Heart right ventricle (tissue), 16 donors: ENCODE results near the gene ADCY7. TPM values are rescaled to one million over a fixed set of nuclear protein-coding genes. Genes with fewer than 3 reads are reported as not detected.

Source experiments
- ATAC-seq, 8 donors: fragments of 200-7000 bp; cut with Tn5 transposase; one replicate each; pipeline ENCODE4 v1.9.1; 2020; ENCODE audit warnings: mild to moderate bottlenecking in 8 of 8, moderate library complexity in 8 of 8, moderate number of reproducible peaks in 1 of 8
- DNase-seq, 2 donors: peaks; one replicate each; pipeline ENCODE4 v3.0.0-alpha.2; 2020
- H3K27ac ChIP-seq, 10 donors: fragments of 200-600 bp; sonication (generic) in 2 of 10; one replicate each; pipeline versions ENCODE4 v1.5.0 to v1.8.0; 2020 to 2022; ENCODE audit warnings: mild to moderate bottlenecking in 3 of 10
- H3K27me3 ChIP-seq, 7 donors: fragments of 200-600 bp; one replicate each; pipeline ENCODE4 v1.8.0; 2021 to 2022; ENCODE audit warnings: mild to moderate bottlenecking in 2 of 7
- H3K36me3 ChIP-seq, 9 donors: fragments of 200-600 bp; sonication (generic) in 1 of 9; one replicate each; pipeline versions ENCODE4 v1.5.0 to v1.8.0; 2020 to 2022; ENCODE audit warnings: mild to moderate bottlenecking in 2 of 9
- H3K4me1 ChIP-seq, 9 donors: fragments of 200-600 bp; sonication (generic) in 1 of 9; one replicate each; pipeline versions ENCODE4 v1.5.0 to v1.8.0; 2020 to 2022; ENCODE audit warnings: mild to moderate bottlenecking in 4 of 9
- H3K4me3 ChIP-seq, 10 donors: fragments of 200-600 bp; sonication (generic) in 2 of 10; one replicate each; pipeline versions ENCODE4 v1.5.0 to v1.8.0; 2020 to 2022; ENCODE audit warnings: mild to moderate bottlenecking in 7 of 10, moderate library complexity in 2 of 10
- H3K9me3 ChIP-seq, 11 donors: fragments of 200-600 bp in 10 of 11; sonication (generic) in 2 of 11; one replicate each; pipeline versions ENCODE4 v1.5.0 to v1.8.0; 2013 to 2022; ENCODE audit warnings: mild to moderate bottlenecking in 2 of 11, control low read depth in 1 of 11, moderate library complexity in 1 of 11
- WGBS, 2 donors: extraction: QIAGEN DNeasy Blood & Tissue Kit; methylation state at CpG; one replicate each; pipeline ENCODE4 v1.1.7; 2013; ENCODE audit warnings: inconsistent platforms in 1 of 2; 5-methylcytosine and 5-hydroxymethylcytosine counted together
- intact Hi-C, 10 donors: fragments of 100-400 bp; cut with DNase I; formaldehyde crosslinking; loops; one replicate each; pipeline versions ENCODE4 v1.11.1 to v1.14.2; 2022
- polyA plus RNA-seq, 2 donors: library from polyadenylated mRNA; stranded (reverse); fragments of 200-250 nt; gene quantifications; one replicate each; pipeline ENCODE4 v1.2.3, GENCODE V29; 2013
- total RNA-seq, 10 donors: library from RNA; stranded (reverse); fragmentation: NEBNext Ultra II Directional in 3 of 10; extraction: Animal tissue kit (Norgen Biotek cat#: 25700) in 3 of 10; gene quantifications; one replicate each; pipeline versions ENCODE4 v1.2.1 to v1.2.4, GENCODE V29; 2021 to 2023
- TF ChIP-seq, protein P1 (sequence below), 9 donors: fragments of 200-600 bp; sonication (generic) in 2 of 9; IDR thresholded peaks; one replicate each; pipeline versions ENCODE4 v1.5.0 to v1.8.0; 2021 to 2022; ENCODE audit warnings: antibody characterized with exemption in 9 of 9, mild to moderate bottlenecking in 5 of 9, moderate library complexity in 1 of 9
- donor health status: Arrhythmogenic right ventricular cardiomyopathy.
- donor health status: ischemic (EF 13 %, LVEDD 7.1; RV severe dilation, severe dysfunction).
- donor health status: healthy with polysubstance abuse.
- donor health status: DM: no; HTN: yes; CAD: no.
- donor health status: DM: no; HTN: no; CAD: no.
- donor health status: ischemic (EF 25% LVEDD 6.9; RV normal size, moderate dysfunction).
- donor health status: ischemic (EF 25% LVEDD 5.7; RV mildly dilated, moderate dysfunction).
- donor health status: healthy.
- donor health status: DM: yes; HTN: yes; CAD: no.
- donor health status: Ischemic cardiomyopathy.
- donor health status: ischemic (EF 35%, LVEDD 5.7; RV mildly dilated, moderate dysfunction).
- donor health status: nonischemic (EF 11% LVEDD 7.7; RV severe dilation, severe dysfunction).
- donor health status: DM: yes; HTN: yes; CAD: no.
- donor health status: PGD.
- donor health status: ischemic (EF 29% LVEDD 5.4; RV normal size, mild dysfunction).
- donor health status: nonischemic (EF 23%, LVEDD 6.1; RV moderate dilation, normal function).

The ADCY7 gene
- total and polyA plus RNA-seq, 12 donors = 2.2 to 25.5 (median 4.7) TPM

DNA sequence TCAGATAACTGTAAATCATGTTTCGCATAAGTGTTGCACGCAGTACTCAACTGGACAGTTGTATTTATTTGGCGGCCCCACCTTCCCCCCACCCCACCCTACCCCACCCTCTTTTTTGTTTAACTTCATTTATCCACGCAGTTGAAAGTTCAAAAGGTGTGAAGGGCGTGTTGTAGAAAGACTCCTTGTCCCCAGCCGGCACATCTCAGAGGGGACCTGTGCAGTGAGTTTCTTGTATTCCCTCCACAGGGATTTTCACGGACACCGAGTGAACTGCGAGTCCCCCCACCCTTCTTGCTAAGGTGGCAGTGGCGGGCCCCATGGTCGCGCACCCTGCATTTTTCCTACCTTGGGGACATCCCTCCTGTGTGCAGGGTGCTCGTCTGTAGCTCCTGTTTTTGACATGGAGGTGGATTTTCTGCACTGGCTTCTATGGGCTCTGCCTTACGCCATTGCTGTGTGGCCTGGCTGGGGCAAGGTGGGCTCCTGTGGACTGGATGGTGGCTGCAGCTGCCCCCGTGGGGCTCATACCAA is 36.2 kb downstream of the ADCY7 start:
- Histone ChIP-seq H3K4me1 (peaks cover 0 to 3% (median 0%) of the 10 kb centered on the region in 9 donors), H3K36me3 (peaks cover 0 to 100% (median 0%) of the 10 kb centered on the region in 9 donors), H3K9me3 (no peaks in the 10 kb centered on the region), H3K27me3 (no peaks in the 10 kb centered on the region), H3K4me3 (no peak overlapping the region), H3K27ac (no peak overlapping the region)
- DNase-seq = no peak
- no peak for ATAC-seq
- WGBS, 2 donors = 91 to 93% methylated on average over 15 of the region's 15 CpGs
- intact Hi-C loops = no loop called here
- TF ChIP-seq, protein P1, sequence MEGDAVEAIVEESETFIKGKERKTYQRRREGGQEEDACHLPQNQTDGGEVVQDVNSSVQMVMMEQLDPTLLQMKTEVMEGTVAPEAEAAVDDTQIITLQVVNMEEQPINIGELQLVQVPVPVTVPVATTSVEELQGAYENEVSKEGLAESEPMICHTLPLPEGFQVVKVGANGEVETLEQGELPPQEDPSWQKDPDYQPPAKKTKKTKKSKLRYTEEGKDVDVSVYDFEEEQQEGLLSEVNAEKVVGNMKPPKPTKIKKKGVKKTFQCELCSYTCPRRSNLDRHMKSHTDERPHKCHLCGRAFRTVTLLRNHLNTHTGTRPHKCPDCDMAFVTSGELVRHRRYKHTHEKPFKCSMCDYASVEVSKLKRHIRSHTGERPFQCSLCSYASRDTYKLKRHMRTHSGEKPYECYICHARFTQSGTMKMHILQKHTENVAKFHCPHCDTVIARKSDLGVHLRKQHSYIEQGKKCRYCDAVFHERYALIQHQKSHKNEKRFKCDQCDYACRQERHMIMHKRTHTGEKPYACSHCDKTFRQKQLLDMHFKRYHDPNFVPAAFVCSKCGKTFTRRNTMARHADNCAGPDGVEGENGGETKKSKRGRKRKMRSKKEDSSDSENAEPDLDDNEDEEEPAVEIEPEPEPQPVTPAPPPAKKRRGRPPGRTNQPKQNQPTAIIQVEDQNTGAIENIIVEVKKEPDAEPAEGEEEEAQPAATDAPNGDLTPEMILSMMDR (IDR thresholded peaks at IDR 0.05) = no peak

DNA sequence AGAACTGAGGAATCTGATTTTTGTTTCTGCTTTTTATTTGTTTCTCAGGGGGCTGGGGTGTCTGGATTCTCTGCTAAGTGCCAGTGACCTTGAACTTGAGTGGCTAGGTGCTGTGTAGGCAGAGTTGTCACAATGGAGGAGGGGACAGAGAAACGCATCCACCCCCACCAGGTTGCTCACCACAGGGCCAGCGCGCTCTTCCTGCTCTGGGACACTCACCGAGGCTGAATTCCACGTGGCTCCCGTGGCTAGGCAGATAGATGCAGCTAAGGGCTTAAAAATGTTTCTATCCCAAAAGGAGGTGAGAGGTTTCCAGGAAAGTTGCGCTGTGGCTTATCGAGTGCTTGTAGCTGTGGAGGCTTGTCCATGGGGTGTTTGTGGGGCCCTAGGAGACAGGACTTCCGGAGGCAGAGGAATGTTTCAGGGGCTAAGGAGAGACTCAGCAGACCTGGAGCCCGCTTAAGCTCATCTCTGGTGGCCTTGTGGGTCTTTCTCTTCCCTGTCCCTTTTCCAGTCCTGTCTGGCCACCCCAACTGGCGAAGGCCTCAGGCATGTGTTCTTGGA is 36.8 kb downstream of the ADCY7 start:
- Histone ChIP-seq H3K4me3 (no peak overlapping the region), H3K27me3 (no peaks in the 10 kb centered on the region), H3K36me3 (peaks cover 0 to 97% (median 0%) of the 10 kb centered on the region in 9 donors), H3K4me1 (no peaks in the 10 kb centered on the region), H3K9me3 (no peaks in the 10 kb centered on the region), H3K27ac (no peak overlapping the region)
- intact Hi-C loops = no loop called here
- no peak for ATAC-seq
- TF ChIP-seq, protein P1 (IDR thresholded peaks at IDR 0.05) = no peak
- WGBS, 2 donors = 81 to 83% methylated on average over 11 of the region's 11 CpGs
- DNase-seq = no peak

DNA sequence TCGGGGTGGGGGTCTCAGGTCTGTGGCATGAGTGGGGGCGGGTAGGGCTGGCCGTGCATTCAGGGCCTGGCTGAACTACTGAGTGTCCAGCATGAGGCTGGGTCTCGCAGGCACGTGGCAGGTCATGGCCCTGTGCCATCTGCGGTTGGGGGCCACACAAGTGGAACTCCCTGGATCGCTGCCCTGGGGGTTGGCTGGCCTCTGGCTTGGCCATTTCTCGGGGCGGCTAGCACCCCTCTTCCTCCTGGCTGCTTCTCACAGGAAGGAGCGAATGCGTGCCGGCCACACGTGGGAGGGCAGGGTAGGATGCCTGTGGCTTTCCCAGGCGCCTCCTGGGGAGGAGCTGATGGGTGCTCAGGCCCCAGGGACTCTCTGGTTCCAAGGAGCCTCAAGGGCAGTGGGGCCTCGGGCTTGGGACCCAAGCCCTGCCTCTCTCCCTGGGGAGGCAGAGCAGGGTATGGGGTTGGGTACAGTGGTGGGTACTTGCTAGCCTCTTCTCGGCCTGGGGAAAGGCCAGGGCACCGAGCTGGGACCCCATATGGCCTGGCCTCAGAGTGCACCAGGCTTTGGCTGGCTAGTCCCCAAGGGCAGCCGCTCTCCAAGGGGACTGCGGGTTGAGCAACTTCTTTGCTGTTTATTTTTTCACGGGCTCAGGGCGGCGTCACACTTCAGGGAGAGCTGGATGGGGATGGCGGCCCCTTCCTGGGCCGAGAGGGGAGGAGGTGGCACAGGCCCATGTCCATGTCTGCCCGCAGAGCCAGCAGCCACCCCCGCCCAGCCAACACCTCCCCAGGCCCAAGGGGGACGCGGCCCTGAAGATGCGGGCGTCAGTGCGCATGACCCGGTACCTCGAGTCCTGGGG is 37.5 kb downstream of the ADCY7 start:
- Histone ChIP-seq H3K9me3 (no peaks in the 10 kb centered on the region), H3K4me1 (no peaks in the 10 kb centered on the region), H3K27ac (no peak overlapping the region), H3K27me3 (no peaks in the 10 kb centered on the region), H3K36me3 (peaks cover 0 to 97% (median 0%) of the 10 kb centered on the region in 9 donors), H3K4me3 (no peak overlapping the region)
- WGBS, 2 donors = 85 to 88% methylated on average over 33 of the region's 33 CpGs
- intact Hi-C loops = no loop called here
- DNase-seq (no peak), ATAC-seq (no peak)
- TF ChIP-seq, protein P1 (IDR thresholded peaks at IDR 0.05) = no peak

DNA sequence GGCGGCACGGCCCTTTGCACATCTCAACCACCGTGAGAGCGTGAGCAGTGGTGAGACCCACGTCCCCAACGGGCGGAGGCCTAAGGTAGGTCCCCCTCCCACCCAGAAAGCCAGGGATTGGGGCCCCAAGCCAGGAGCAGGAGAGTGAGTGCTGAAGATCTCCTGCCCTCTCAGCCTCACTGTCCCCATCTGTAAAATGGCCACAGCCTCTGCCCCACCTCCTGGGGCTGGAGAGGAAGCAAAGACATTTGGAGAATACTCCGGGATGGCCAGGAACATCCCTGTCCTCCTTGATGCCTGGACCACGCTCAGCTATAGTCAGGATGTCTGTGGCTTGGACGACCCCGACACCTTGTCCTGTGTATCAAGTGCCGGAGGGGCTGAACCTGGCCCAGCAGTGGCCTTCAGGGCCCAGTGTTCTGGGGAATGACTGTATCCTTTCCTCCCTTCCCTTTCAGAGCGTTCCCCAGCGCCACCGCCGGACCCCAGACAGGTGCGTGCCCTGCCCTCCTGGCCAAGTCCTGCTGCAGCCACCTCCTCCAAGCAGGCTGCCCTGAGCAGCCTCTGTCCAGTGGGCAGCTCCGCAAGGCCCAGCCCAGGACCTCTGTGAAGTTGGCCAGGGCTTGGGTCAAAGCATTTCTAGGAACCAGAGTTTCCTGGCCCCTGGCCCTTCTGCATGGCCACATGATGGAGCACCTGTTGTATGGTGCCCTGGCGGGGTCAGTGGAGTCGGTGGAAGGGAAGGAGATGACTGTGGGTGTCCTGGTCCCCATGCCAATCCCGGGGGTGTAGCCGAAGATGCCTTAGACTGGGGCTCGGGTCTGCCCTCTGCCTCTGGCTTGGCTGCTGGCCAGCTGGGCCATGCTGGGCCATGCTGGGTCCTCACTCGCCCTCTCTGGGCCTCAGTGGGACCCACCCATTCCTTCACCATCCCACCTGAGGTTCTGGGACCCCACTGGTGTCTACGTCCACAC is 38.4 kb downstream of the ADCY7 start:
- intact Hi-C loops = no loop called here
- WGBS, 2 donors = 93% methylated on average over 25 of the region's 25 CpGs
- peaks cover 0 to 8% (median 0%) of the 10 kb centered on the region in 9 donors for H3K4me1 ChIP-seq
- peaks cover 0 to 97% (median 0%) of the 10 kb centered on the region in 9 donors for H3K36me3 ChIP-seq
- no peaks in the 10 kb centered on the region for H3K9me3 ChIP-seq
- ATAC-seq (no peak), DNase-seq (no peak)
- H3K27me3 ChIP-seq = no peaks in the 10 kb centered on the region
- TF ChIP-seq, protein P1 (IDR thresholded peaks at IDR 0.05) = no peak
- H3K4me3 ChIP-seq = no peak overlapping the region
- H3K27ac ChIP-seq = no peak overlapping the region
